Hindlimb muscle (tissue), 1 donor: Measurements from ENCODE around the gene MRPS18A. TPM values are rescaled to one million over a fixed set of nuclear protein-coding genes. Genes with fewer than 3 reads are reported as not detected.
"Not testable (repeated sequence)": the region's sequence is repeated elsewhere in the genome, so short reads cannot be mapped to it uniquely, and the experiment has no call there.

Experiments
- DNase-seq: peaks from one replicate; pipeline ENCODE4 v3.0.0-alpha.2; 2013
- polyA plus RNA-seq: library from polyadenylated mRNA; unstranded; fragments of 120-200 nt; gene quantifications from one replicate; pipeline ENCODE4 v1.2.1, GENCODE V29; 2013; ENCODE audit not compliant: insufficient read length

The MRPS18A gene
- polyA plus RNA-seq, 1 donor = 31.9 TPM

DNA sequence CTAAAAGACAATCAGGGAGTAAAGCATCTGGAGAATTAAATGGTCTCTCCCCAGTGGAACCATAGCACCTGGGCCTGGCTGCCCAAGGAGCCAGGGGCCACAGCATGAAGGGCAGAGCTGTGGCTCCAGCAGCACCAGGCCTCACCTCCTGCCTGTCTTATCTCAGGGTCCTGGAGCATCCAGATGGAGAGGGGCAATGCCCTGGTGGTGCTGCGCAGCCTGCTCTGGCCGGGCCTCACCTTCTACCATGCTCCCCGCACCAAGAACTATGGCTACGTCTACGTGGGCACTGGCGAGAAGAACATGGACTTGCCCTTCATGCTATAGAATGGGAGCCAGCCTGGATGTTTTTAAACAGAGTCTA, 17.0 kb downstream of the MRPS18A start:
- DNase-seq = no peak

DNA sequence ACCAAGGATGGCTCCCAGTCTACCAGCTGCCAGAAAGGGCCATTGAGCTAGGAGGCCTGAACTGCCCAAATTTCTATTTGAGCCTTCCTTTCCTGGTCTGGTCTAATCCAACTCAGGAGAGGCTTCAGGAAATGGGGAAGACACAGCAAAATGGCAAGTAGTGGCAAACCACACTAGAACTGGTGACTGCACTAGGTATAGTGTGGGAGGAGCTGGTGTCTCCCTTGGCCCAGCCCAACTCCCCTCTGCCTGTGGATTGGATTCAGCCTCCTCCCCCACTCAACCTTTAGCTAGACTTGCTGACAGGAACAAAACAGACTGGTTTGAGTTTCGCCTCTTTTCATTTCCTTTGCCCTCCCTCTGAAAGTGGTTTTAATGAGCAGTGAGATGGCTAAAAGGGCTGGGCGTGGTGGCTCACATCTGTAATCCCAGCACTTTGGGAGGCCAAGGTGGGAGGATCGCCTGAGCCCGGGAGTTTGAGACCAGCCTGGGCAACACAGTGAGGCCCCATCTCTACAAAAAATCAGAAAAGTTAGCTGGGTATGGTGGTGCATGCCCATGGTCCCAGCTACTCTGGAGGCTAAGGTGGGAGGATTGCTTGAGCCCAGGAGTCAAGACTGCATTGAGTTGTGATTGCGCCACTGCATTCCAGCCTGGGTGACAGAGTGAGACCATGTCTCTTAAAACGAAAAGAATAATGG, 17.5 kb downstream of the MRPS18A start:
- DNase-seq = no peak

DNA sequence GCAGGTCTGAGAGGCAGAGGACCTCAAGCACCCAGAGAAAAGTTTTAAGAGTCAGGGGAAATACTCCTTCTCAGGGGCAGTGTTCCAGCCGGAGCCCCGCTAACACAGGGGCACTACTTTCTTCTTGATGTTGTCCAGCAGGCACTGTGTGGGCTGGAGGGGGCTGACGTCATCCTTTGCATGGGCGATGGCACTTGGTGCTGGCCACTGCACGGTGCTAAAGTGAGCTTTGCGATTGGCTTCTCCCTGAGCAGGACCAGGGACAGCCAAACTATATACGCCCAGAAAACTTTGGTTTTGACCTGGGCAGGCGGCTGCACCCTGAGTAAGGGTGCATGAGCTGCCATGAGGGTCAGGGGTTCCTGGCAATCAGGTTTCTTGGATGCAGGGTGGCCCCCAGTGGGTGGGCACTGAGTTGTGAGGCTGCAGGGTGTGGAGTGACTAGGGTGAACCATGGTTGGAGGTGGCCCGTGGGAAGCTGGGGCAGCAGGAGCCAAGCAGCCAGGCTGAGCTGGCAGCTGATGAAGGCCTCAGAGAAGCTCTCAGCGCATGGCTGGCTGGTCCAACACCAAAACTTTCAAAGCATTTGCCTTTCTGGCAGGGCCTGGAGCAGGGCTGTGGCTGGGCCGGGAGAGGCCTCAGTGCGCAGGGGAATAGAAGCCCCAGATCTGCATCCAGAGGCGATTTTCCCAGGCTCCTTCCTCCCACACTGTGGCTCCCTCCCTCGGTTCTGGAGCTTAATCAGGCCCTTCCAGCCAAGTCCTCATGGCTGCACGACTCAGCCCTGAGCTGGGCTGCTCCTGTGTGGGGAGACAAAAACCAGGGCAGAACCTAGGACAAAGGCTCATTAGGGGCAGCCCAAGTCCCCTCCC, 18.3 kb downstream of the MRPS18A start:
- peak; percentile 69 for DNase-seq

DNA sequence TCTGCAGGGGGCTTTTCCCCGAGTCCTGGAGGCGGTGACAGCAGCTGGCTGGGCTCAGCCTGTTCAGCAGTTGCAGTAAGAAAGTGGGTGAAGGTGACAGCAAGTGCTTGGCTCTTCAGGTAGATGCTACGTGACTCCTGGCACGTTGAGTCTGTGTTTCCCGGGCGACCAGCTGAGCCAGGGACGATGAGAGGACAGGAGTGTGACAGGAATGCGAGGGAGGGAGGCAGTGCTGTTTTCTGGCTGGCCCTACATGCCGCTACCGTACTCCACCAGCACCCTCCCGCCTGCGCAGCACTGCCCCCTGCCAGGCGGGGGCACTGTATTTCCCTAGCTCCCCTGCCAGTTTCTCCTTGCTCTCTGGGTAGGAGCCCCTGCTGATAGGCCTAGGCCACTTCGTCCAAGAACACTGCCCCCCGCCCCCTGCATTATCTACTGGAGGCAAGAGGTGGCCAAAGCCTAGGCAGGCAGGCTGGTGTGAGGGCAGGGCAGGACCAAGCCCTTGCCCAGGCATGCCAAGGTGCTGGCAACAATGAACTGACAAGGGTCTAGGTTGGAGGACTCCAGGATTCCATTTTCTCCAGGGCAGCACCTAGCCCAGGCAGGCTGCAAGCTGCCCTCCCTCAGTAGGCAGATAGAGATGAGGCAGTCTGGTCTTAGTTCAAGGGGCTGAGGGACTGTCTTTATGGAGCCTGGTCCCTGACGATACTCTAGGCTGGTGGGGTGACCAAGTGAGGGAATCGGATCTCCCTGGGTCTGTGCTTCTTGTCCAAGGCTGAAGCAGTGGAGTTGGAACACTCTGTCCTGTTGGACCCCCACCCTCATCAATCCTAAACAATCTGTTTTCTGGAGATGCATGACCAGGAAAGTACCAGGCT, 19.2 kb downstream of the MRPS18A start:
- DNase-seq = no peak

DNA sequence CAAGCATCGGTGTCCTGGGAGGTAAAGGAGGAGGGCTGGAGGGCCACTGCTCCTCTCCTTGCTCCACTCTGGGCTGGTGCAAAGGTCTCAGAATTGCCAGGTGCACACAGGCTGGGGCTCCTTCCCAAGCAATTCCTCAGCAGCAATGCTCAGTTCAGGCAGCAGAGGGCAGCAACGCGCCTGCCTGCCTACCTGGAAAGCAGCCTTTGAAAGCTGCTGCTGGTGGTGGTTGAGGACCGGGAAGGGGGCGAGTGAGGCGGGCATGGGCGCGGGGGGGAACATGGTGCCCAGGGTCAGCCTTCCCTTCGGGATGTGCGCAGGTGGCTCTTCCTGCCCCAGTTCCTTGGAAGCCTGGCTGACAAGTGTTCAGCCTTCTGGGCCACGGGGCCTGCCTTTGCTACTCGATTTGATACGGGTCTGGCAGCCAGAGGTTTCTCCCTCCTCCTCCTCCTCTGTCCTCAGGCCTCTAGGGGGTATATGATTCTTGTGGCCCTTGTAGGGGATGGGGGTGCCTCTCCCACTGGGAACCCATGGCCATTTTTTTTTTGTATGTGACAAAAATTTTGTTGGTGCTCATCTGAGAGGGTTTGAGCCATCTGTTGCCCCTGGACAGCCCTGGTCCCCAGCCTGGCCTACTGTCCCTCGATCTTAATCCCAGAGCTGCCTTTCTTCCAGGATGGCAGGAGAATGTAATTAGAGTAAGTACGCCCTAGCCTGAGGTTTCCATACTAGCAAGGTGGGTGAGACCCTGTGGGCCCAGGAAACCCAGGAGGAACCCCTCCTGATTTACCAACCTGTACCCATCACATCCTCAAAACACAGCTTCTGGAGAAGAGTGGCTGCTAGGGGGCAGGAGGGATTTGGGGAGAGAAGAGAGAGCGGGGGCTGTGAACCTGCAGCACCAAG, 20.1 kb downstream of the MRPS18A start:
- peak; percentile 82 for DNase-seq

DNA sequence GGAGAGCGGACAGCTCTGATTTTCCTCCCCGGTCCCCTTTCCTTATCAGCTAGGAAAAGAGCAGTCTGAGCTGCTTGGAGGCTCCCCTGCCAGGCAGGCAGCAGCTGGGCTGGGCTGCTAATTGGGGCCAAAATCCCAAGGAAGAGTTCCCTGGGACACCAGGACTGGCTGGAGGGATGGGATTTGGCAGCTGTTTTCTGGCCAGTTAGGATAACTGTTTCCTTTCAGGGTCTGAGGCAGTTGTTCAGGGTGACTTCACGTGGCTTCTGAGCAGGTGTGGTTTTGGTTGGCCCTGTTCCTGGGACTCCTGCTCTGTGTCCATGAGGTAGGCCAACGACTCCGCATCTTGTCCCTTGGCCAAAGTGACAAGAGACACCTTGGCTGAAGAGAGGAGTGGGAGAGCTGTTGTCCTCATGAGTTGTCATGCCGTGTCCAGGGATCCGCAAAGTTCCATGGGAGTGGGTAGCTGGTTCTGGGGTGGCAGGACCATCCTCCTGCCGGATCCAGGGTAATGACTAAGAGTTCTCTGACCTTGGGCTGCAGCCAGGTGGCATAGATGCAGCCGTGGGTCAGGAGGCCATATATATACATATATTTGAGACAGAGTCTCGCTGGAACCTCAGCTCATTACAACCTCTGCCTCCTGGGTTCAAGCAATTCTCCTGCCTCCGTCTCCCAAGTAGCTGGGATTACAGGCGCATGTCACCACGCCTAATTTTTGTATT, 21.2 kb downstream of the MRPS18A start:
- no peak for DNase-seq

DNA sequence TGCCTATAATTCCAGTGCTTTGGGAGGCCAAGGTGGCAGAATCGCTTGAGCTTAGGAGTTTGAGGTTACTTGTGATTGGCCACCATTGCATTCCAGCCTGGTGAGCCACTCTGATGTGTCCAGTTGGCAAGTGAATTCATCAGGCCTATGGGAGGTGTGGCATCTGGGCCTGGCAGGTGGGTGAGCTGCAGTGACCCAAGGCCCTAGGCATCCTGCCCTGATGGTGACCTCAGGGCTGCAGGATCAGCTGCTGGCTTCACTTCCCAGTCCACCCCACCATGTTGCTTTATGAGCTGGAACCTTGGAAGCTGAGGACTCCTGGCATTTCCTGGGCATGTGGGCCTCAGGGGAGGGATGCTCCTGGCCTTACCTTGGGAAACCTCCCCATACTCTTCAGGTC, 22.2 kb downstream of the MRPS18A start:
- DNase-seq = no peak

DNA sequence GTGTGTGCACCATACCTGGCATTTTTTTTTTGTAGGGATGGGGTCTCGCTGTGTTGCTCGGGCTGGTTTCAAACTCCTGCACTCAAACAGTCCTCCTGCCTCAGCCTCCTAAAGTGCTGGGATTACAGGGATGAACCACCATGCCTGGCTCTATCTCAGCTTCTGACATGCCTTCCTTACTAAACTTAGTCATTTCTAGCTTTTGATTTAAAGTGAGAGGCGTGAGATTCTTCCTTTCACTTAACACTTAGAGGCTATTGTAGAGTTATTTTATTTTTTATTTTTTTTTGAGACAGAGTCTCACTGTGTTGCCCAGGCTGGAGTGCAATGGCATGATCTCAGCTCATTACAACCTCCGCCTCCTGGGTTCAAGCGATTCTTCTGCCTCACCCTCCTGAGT, 24.6 kb downstream of the MRPS18A start:
- DNase-seq = not testable (repeated sequence)

DNA sequence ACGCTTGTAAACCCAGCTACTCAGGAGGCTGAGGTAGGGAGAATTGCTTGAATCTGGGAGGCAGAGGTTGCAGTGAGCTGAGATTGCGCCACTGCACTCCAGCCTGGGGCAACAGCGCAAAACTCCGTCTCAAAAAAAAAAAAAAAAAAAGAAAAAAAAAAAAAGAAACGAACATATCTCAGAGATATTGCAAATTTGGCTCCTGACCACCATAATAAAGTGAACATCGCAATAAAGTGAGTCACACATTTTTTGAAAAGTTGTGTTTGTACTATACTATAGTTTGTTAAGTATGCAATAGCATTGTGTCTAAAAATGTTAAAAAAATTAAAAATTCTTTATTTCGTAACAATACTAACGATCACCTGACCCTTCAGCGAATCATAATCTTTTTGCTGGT, 29.4 kb downstream of the MRPS18A start:
- DNase-seq = no peak

DNA sequence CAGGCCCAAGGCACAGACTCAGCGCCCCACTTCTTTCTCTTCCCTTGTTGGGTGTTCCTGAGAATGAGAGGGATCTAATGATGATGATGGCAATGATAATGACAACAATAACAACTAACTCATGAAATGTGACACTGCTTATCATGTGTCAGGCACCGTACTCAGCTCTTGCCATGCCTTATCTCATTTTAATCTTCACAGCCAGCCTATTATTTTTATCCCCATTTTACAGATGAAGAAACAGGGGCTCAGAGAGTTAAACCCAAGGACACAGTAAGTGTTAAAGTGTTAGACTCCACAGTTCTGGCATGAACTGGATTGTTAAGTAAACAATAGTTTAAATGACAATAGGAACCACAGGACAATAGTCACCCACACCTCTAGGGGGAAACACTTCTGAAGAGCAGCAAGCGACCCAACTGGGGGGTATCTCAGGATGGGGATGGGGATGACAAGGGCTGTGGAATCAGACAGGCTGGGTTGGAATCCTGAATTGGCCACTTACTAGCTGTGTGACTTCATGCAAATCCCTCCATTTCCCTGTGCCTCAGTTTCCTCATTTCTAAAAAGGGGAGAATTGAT, 30.3 kb downstream of the MRPS18A start:
- no peak for DNase-seq

DNA sequence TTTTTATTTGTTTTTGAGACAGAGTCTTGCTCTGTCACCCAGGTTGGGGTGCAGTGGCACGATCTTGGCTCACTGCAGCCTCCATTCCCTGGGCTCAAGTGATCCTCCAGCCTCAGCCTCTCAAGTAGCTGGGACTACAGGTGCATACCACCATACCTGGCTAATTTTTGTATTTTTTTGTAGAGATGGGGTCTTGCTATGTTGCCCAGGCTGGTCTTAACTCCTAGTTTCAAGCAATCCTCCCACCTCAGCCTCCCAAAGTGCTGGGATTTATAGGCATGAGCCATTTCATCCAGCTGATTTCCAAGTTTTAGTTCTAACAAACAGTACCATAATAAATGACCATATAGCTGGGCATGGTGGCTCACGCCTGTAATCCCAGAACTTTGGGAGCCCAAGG, 34.8 kb downstream of the MRPS18A start:
- DNase-seq = not testable (repeated sequence)

DNA sequence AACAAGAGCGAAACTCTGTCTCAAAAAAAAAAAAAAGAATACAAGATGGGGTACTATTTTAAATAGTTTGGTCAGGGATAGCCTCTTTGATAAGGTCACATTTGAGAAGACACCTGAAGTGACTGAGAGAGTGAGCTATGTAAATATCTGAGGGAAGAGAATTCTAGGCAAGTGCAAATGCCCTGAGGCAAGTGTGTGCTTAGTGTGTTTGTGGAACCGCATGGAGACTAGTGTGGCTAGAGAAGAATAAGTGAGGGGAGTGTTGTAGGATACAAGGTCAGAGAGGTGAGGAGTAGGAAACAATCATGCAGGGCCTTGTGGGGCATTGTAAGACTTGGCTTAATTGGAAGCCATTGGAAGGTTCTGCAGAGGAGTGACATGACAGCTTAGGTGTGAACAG, 39.3 kb downstream of the MRPS18A start:
- no peak for DNase-seq

DNA sequence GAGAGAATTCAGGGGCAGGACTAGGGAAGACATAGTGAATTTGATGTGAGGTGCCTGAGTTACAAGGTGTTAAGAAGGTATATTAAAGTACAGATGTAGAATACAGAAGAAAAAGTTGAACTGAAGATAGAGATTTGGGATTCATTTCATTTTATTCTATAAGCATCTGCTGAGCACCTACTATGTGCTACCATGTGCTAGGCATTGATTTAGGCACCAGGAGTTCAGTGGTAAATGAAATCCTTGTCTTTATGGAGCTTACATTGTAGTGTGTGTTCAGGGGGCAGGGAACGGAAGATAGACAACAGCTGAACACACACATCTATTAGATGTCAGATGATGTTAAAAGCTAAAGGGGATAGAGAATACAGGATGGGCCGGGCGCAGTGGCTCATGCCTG, 40.0 kb downstream of the MRPS18A start:
- DNase-seq = no peak

DNA sequence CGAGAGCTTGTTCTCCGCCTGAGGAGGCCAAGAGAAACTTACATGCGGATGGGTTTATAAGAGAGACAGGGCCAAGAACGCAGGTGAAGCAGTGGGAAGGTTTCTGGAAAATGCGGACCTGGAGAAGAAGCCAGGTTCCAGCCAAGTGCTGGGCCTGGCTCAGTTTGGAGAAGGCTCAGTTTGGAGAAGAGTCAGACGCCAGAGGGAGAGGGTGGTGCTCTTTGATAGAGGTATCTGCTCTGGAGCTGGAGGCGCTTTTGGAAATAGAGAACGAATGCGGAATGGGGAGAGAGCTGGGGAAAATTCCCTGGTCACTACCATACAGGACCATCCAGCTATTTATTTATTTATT, 42.0 kb downstream of the MRPS18A start:
- DNase-seq = no peak

DNA sequence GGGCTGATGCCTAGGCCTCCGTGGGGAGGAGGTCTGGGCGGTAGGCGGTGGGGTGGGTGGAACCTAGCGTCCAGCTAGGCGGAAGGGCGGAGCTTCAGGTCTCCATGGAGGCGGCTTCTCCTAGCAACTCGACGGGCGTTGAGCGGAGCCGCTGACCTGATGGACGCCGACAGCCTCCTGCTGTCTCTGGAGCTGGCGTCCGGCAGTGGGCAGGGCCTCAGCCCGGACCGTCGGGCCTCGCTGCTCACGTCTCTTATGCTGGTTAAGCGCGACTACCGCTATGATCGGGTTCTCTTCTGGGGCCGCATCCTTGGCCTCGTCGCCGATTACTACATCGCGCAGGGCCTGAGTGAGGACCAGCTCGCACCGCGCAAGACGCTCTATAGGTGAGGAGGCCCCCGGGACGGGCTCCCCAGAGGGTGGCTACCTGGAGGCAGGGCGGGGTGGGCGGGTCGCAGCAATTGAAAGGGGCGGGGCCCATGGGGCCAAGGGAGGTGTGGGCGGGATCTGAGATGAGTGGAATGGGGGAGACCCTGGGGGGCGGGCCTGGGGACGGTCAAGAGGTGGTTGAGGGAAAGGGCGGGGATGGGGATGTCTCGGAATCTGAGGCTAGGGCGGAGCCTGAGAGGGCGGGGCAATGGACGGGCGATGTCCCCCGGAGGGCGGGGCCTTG, 42.5 kb downstream of the MRPS18A start, which contains the start of gene RSPH9:
TSS of gene RSPH9 (plus strand) at position 97 of the 673 bp plus-strand sequence. CDS start at position 160, 63 bp downstream.
- DNase-seq = peak; percentile 80

DNA sequence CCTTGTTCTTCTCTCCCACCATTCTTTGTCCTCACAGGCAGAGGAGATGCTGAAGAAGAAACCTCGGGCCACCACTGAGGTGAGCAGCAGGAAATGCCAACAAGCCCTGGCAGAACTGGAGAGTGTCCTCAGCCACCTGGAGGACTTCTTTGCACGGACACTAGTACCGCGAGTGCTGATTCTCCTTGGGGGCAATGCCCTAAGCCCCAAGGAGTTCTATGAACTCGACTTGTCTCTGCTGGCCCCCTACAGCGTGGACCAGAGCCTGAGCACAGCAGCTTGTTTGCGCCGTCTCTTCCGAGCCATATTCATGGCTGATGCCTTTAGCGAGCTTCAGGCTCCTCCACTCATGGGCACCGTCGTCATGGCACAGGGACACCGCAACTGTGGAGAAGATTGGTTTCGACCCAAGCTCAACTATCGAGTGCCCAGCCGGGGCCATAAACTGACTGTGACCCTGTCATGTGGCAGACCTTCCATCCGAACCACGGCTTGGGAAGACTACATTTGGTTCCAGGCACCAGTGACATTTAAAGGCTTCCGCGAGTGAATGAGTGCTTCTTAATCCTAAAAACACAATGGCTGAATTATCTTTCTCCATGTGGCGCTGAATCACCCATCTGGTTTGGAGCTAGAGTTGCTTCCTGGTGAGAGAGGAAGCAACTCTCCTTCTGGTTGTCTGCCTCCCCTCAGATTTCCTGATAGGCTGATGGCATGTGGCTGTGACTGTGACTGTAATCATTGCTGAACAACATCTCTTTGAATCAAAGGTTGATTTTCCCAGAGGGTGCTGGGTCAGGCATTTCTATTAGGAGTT, 47.4 kb downstream of the MRPS18A start:
- no peak for DNase-seq

DNA sequence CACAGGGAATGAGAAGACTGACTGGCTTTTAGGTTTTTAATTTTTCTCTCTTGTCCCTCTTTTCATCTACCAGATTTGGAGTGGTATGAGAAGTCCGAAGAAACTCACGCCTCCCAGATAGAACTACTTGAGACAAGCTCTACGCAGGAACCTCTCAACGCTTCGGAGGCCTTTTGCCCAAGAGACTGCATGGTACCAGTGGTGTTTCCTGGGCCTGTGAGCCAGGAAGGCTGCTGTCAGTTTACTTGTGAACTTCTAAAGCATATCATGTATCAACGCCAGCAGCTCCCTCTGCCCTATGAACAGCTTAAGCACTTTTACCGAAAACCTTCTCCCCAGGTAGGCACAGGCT, 51.3 kb downstream of the MRPS18A start:
- no peak for DNase-seq

DNA sequence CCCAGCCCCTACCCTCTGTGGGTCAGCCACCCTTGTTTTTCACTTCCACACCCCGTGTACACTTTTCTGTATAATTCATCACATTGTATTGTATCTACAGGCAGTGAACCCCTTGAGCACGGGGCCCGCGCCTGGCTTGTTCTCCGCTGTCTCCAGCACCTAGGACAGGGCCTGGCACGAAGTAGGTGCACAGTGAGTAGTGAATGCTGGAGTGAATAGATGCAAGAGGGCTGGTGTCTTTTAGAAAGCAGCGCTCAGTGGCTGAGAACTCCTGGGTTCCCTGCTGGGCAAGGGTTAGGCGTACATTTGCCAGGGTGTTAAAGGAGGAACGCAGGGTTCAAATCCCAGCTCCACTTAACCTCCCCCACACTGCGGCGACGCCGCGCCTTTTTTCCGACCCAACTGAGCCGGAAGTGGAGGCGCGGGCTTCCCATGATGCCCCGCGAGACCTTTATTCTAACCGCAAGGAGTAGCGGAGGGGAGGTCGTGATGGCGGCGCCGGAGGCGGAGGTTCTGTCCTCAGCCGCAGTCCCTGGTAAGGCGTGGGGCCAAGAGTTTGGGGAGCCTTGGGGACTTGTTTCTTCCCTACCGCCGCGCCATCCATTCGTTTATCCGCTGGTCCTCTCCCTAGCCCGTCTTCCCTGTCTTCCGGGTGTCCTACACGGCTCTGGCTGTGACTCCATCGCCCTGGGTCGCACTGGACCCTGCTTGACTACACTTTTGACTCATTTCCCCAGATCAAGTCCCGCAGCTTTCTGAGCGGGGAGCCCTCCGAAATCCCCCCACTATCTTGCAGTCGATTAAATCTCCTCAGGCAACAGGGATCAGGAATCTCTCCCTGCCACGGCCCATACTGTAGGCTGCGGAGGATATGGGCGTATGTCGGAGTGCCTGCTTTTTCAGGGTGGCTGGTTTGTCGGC, 51.9 kb downstream of the MRPS18A start, which contains the start of gene MAD2L1BP:
TSS of gene MAD2L1BP (plus strand) at position 454 of the 921 bp plus-strand sequence. CDS start at position 490, 36 bp downstream.
- DNase-seq = peak; percentile 87
